Fibroblast of skin of right quadriceps (primary cell): ENCODE results near the gene TMC1.

Experiments used
- DNase-seq: peaks from one replicate; pipeline ENCODE4 v3.0.0-alpha.2; 2013

The TMC1 gene

DNA sequence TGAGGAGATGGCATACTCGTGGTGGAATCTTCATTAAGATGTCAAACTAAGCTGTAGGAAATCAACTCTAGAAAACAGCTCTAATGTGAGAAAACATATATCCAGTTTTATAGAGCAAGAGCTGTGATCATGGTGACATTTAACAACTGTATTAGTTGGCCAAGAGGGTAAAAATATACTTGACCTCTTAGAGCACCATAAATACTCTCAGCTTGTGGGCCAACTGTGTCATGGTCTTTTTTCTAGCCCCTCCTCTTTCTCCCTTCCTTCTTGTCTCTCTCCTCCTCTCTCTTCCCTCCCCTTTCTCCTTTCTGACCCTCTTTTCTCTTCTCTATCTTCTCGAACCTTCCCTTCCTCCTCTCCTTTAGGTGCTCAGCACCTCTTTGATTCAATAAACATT, 54.7 kb downstream of the TMC1 start:
- DNase-seq, result no peak

GRCh38 chr9:72577212-72577753, 55.9 kb downstream of the TMC1 start:
- DNase-seq, result peak; percentile 90

GRCh38 chr9:72579190-72579589, 57.8 kb downstream of the TMC1 start:
- DNase-seq, result peak; percentile 77

- DNase-seq, result peak; percentile 53
These were observed 58.6 kb downstream of the TMC1 start for GRCh38 chr9:72579880-72580550.

GRCh38 chr9:72581694-72582093, 60.3 kb downstream of the TMC1 start:
- peak; percentile 88 for DNase-seq

GRCh38 chr9:72583370-72583769, 62.0 kb downstream of the TMC1 start:
- DNase-seq, result no peak

DNA sequence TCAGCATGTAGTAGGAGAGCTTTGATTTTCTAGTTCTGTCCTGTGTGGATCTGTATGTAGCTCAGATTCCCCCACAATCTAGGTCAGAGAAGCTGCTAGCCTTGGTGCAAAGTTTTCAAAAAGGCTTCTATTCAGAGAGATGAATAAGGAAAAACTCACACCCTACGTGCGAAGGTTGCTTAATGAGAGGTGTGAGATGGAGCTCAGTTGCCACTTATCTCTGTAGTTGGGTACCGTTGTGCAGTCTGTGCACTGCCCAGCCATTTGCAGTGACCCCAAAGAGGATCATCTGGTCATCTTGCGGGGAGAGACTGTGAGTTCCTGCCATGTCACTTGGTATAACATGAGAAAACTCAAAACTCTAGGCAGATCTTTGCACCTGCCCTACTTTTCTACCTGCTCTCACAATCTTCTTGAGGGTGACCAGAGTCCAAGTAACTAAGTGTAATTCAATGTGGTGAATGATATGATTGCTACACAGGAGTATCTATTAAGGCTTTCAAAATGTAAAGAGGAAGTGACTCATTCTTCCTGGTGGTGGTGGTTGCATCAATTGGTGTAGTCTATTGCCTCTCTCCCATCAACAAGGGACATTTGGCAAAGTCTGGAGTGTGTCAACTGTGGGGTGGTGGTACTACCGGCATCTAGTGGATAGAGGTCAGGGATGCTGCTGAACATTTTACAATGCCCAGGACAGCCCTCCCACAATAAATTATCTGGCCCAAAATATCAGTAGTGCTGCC, 65.2 kb downstream of the TMC1 start:
- peak; percentile 86 for DNase-seq

GRCh38 chr9:72588336-72588735, 66.9 kb downstream of the TMC1 start:
- DNase-seq, result no peak

DNA sequence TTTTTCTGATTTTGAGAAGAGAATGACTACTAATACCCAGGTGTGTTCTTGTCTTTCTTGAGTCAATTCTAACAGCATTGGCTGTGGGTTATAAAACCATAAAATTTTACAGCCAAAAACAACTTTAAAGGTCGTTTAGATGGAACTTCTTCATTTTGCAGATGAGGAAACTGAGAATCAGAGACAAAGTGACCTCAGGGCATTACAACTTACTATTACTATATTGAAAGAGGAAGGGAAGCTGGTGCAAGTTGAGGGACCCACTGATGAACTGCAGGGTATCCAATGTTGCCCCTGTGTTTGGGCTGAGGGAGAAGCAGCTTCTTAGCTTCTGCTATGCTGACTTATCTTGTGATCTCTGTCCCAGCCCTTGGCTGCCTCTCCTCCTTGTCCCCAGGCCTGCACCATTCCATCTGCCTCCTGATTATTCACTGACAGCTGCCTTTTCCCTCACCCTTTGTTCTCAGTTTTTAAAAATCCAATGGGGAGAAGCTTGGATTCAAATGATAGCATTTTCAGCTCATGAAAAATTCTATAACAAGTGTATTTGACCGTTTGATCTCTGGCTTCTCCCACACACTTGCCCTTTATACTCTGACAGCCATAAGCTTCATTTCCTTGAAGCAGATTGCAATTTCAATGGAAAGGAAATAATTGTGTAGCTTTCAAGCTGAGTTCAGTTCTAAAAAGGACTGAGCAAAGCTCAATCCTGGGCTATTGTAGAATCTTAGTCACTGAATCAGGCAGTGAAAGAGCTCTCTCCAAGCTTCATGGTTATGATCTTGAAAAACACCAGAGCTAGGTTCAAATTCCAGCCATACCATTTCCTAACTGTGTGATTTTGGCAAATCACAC, 68.5 kb downstream of the TMC1 start:
- DNase-seq, result no peak

- DNase-seq, result no peak
These were observed 69.4 kb downstream of the TMC1 start for GRCh38 chr9:72590824-72591223.

DNA sequence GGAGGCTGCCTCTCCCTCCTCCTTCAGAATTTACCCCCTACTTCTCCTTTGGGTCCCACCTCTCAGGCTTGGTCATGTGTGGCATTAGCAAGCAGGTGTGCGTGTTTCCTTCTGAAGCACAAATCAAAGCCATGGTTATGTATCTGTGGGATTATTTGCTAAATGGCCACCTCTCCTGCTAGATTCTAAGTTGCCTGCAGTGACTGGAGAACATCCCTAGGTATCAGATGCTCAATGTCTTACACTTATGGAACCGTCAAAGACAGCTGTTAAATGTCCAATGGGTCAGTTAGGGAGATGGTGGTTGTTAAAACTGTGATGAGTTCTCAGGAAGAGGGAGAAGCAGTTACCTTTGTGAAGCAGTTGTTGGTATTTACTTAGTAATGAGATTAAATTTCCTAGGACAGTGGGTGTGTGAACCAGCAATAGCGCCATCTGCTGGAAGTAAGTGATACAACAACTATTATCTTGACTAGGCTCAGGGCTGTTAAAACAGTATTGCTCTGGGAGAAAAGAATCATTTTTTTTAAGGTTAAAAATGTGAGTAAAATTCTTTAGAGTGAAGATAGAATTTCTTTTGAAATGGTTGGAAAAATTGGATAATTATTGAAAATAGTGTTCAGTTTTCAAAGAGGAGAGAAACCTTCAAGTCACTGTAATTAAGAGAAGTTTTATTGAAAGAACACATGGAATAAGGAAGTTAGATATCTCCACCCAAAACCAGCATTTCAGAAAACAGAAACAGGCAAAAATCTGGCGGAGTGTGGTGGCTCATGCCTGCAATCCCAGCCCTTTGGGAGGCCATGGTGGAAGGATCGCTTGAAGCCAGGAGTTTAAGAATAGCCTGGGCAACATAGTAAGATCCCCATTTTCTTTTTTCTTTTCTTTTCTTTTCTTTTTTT, 71.3 kb downstream of the TMC1 start:
- DNase-seq, result peak; percentile 56

DNA sequence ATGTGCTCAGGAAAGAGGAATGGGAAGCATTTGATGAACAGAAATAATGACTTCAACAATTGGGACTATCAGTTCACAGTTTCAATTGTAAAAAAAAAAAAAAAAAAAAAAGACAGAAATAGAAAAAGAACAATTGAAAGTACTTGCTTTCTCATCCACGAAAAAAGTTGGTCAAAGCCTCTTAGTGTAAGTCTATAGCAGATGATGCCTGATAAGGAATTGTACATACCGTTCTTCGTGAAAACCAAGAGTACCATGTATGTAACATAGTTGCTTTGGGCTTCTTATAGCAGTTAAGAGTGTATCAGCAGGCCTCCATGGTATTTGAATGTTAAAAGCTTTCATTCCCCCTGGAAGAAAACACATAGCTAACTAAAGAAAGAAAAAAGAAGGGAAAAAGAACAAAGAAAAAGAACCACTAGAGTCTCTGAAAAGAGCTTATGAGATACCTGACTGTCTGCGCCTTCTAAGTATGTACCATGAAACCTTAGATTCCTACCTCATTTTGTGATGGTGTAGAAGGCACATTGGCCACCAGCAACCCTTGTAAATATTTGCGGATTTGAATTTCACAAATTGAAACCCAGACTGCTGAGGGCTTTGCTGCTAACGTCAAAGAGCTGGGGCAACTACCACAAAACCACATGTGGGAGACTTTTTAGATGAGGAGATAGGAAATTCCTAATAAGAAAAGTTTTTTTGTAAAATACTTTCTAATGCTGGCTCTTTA, 75.2 kb downstream of the TMC1 start:
- peak; percentile 41 for DNase-seq

DNA sequence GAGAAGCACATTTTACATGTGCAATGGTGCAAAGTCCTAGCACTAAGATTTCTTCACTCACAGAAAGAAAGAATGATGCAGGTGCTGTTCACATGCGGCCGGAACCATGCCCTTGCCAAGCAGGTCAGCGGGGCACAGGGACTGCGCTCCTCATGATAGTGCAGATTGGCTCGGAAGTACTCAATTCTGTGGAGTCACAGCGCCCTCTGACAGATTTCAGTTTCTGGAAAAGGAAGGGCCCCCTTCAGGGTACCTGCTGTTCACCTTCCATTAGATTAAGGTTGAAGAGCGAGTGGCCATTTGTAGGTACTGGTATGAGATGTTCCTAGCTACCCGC, 75.7 kb downstream of the TMC1 start:
- DNase-seq, result no peak

- DNase-seq, result no peak
These were observed 76.2 kb downstream of the TMC1 start for GRCh38 chr9:72597601-72598000.

- DNase-seq, result no peak
These were observed 77.2 kb downstream of the TMC1 start for GRCh38 chr9:72598639-72599038.

GRCh38 chr9:72599874-72600534, 78.6 kb downstream of the TMC1 start:
- no peak for DNase-seq

DNA sequence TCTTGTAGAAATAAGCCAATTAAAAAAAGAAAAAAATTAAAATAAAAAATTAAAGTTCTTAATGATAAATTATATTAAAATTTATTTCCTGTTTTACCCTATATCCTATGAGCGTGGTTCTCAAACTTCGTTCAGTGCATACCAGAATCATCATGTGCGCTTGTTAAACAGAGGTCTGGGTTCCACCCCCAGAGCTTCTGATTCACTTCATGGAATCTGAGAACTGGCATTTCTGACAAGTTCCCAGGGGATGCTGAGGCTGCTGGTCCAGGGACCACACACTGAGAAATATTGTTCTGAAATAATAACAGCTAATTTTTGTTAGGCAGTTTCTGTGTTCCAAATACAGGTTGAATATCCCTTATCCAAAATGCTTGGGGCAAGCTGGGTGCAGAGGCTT, 79.3 kb downstream of the TMC1 start:
- DNase-seq, result peak; percentile 83

DNA sequence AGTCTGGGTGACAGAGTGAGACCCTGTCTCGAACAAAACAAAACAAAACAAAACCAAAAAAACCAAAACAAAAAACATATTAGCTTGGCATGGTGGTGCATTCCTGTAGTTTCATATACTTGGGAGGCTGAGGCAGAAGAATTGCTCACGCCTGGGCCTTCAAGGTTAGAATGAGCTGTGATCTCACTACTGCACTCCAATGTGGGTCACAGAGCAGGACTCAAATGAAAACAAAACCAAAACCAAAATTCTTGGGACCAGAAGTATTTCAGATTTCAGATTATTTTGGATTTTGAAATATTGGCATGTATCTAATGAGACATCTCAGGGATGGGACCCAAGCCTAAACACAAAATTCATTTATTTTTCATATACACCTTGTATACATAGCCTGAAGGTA, 80.2 kb downstream of the TMC1 start:
- no peak for DNase-seq

DNA sequence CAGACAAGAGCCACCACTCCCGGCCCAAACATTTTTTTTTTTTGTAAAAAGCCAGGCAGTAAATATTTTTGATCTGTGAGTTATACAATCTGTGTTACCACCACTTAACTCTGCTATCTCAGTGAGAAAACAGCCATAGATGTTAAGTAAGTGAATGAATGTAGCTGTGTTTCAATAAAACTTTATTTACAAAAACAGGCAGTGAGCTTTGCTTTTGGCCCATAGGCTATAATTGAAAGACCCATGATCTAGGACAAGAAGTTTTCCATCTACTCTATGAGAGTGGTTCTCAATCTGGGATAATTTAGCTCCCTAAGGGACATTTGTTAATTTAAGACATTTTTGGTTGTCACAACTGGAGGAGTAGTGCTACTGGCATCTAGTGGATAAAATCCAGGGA, 91.0 kb downstream of the TMC1 start:
- no peak for DNase-seq

GRCh38 chr9:72614067-72614466, 92.7 kb downstream of the TMC1 start:
- no peak for DNase-seq

DNA sequence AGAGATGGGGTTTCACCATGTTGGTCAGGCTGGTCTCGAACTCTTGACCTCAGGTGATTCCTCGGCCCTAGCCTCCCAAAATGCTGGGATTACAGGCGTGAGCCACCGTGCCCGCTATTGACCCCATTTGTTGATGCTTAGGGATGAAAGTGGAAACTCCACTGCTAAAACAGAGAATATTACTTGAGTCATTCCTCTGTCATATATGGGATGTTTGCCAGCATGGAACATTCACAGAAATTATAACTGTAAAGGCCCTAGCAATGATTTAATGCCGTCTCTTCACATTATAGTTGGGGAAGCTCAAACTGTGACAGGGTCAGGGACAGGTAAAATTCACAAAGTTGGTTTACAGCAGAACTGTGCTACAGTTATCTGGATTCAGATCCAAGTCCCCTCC, 94.5 kb downstream of the TMC1 start:
- DNase-seq, result peak; percentile 31
